ENCODE data around the gene OXT. TPM values are rescaled to one million over a fixed set of nuclear protein-coding genes. Genes with fewer than 3 reads are reported as not detected.

Gene OXT
- total and polyA plus RNA-seq, 2 of the 4 experiments (the other 2 are of a cell fraction) = not detected

DNA sequence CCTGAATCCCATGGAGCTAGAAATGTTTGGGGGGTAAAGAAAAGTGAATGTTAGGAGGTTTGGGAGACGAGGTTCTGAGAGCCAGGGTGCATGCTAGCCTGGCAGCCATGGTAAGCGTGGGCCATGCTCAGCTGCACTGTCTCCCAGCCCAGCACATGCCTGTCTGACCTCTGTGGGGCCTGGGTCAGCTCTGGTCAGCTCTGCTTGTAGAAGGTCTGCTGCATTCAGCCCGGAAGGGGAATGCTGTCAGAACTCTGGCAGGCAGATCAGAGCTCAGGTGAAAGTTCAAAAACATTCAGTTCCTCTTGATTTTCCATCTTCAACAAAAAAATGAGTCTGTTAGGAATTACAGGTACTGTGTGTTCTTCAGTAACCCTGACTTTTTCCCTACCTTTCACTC is 33.8 kb upstream of the OXT start:
- Histone ChIP-seq H2AK5ac (ENCODE audit: low read depth, low read length) (no peak overlapping the region), H3K4ac (ENCODE audit: low read depth, low read length) (no peak overlapping the region), H2AFZ (replicated peaks; ENCODE audit: low read length, poor library complexity) (no peak overlapping the region), H3K4me3 (ENCODE audit: insufficient read depth, low read depth, low read length) (no peak overlapping the region), H2BK20ac (ENCODE audit: low read depth, low read length) (no peak overlapping the region), H4K91ac (ENCODE audit: insufficient read depth, low read depth, low read length) (no peak overlapping the region), H3K14ac (replicated peaks; ENCODE audit: low read depth, low read length) (no peak overlapping the region), H4K5ac (ENCODE audit: low read depth, low read length) (no peak overlapping the region), H4K8ac (ENCODE audit: low read depth in 2 of 2, low read length in 2 of 2) (no peak overlapping the region), H3K4me2 (ENCODE audit: low read depth, low read length) (no peak overlapping the region), H3K9ac (ENCODE audit: low read depth, low read length) (no peak overlapping the region), H3K9me3 (ENCODE audit: control insufficient read depth, insufficient read depth, low read length) (no peaks in the 10 kb centered on the region), H2BK5ac (ENCODE audit: low read depth, low read length, poor library complexity, severe bottlenecking) (no peak overlapping the region), H3K18ac (ENCODE audit: low read depth, low read length) (no peak overlapping the region), H4K20me1 (ENCODE audit: insufficient read depth, low read length) (no peaks in the 10 kb centered on the region), H2AK9ac (replicated peaks; ENCODE audit: low read depth, low read length, poor library complexity) (no peak overlapping the region), H3K56ac (ENCODE audit: extremely low read depth, insufficient read depth, low read length) (no peak overlapping the region), H3K79me1 (ENCODE audit: low read depth in 1 of 2, low read length in 2 of 2) (no peaks in the 10 kb centered on the region), H3K36me3 (ENCODE audit: control insufficient read depth, insufficient read depth, low read length) (peaks cover 54% of the 10 kb centered on the region), H2BK120ac (ENCODE audit: low read depth, low read length) (no peak overlapping the region), H2BK15ac (ENCODE audit: low read depth, low read length) (no peak overlapping the region), H3K9me1 (ENCODE audit: insufficient read depth, low read length) (no peaks in the 10 kb centered on the region), H3K23ac (ENCODE audit: low read depth, low read length) (no peak overlapping the region), H3K4me1 (ENCODE audit: control insufficient read depth, insufficient read depth, low read length) (peaks cover 6% of the 10 kb centered on the region; the same call in 1 of the 2 replicates), H3K27me3 (ENCODE audit: control insufficient read depth, insufficient read depth, low read length) (no peaks in the 10 kb centered on the region), H3K27ac (ENCODE audit: insufficient read depth, low read length) (no peak overlapping the region)
- CTCF ChIA-PET = no interaction called here
- TF ChIP-seq MAZ (IDR thresholded peaks at IDR 0.05; ENCODE audit: borderline replicate concordance, low read depth, low read length) (no peak), RFX5 (IDR thresholded peaks at IDR 0.05; ENCODE audit: low read depth, low read length) (no peak), USF2 (IDR thresholded peaks at IDR 0.05; ENCODE audit: low read depth, low read length) (no peak), BHLHE40 (IDR thresholded peaks at IDR 0.05; ENCODE audit: low read depth, low read length) (no peak), MXI1 (IDR thresholded peaks at IDR 0.05; ENCODE audit: borderline replicate concordance, low read depth, low read length) (no peak), CHD1 (IDR thresholded peaks at IDR 0.05; ENCODE audit: low read depth, low read length) (no peak), MAFK (IDR thresholded peaks at IDR 0.05; ENCODE audit: low read depth, low read length) (no peak), CEBPB (IDR thresholded peaks at IDR 0.05; ENCODE audit: low read depth, low read length) (no peak), RAD21 (IDR thresholded peaks at IDR 0.05; ENCODE audit: low read length) (no peak), RCOR1 (IDR thresholded peaks at IDR 0.05; ENCODE audit: insufficient replicate concordance, low read length) (no peak)
- TF ChIP-seq, protein P1, sequence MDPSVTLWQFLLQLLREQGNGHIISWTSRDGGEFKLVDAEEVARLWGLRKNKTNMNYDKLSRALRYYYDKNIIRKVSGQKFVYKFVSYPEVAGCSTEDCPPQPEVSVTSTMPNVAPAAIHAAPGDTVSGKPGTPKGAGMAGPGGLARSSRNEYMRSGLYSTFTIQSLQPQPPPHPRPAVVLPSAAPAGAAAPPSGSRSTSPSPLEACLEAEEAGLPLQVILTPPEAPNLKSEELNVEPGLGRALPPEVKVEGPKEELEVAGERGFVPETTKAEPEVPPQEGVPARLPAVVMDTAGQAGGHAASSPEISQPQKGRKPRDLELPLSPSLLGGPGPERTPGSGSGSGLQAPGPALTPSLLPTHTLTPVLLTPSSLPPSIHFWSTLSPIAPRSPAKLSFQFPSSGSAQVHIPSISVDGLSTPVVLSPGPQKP (IDR thresholded peaks at IDR 0.05; ENCODE audit: borderline replicate concordance, low read depth, low read length) = no peak
- dilution Hi-C loops (cut with HindIII; ENCODE audit: low sequenced_read_pairs, unreplicated experiment) (no loop called here), intact Hi-C loops (cut with micrococcal nuclease) (no loop called here), in situ Hi-C loops (cut with MboI; ENCODE audit: low sequenced_read_pairs) (no loop called here)
- no TSS peak for BruUV-seq (replicated peaks)
- WGBS, 2 experiments (ENCODE audit: extremely low coverage in 2 of 2, insufficient read length in 1 of 2) = no CpG with 5 or more reads among the region's 3 CpGs
- ATAC-seq (ENCODE audit: low read depth) (no peak), DNase-seq (no peak)
- POLR2A ChIA-PET (ENCODE audit: unreplicated experiment) = no interaction called here

Measured in IMR-90 (cell line).